H54 (cell line): ENCODE data around the gene MRPL58.

Experiments
- DNase-seq: peaks from one replicate; pipeline ENCODE4 v3.0.0; 2011; ENCODE audit warnings: low spot score, mixed read lengths; ENCODE audit not compliant: insufficient read length
- FAIRE-seq: peaks from 3 replicates; lab custom pipeline; 2011; peaks lifted over from hg19 to GRCh38; lab: Jason Lieb, UNC
- POLR2A ChIP-seq: IDR thresholded peaks from 2 replicates; pipeline ENCODE4 v1.6.1; 2011; ENCODE audit warnings: low read depth, mild to moderate bottlenecking, low read length

The MRPL58 gene

DNA sequence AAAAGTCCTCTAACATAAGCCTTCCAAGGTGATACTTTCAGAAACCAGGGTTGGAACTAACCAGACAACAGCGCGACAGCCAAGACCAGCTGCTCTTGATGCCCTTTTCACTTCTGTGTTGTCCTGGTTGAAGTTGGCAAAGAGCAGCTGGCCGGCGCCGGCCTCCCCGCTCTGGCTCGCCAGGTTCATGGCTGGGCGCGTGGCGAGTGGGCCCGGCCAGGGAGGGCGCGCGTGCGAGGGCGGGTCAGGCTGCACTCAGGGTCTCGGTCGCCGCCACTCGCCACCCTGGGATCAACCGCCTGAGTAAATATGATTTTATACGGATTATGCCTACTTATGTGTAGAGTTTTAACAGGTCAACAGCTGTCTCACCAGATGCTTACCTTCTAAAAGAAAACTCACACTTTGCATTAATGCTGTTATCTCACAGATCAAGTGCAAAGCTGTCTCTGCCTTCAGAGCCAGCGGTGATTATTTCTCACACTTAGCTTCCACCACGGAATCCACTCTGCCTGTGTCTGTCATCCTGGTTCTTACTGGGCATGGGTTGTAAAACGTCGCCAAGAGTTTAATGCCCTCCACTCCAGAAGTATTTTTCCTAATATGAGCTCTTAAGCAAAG lies 48.1 kb downstream of the MRPL58 start:
- DNase-seq = no peak
- FAIRE-seq = no peak
- no peak for TF ChIP-seq POLR2A

DNA sequence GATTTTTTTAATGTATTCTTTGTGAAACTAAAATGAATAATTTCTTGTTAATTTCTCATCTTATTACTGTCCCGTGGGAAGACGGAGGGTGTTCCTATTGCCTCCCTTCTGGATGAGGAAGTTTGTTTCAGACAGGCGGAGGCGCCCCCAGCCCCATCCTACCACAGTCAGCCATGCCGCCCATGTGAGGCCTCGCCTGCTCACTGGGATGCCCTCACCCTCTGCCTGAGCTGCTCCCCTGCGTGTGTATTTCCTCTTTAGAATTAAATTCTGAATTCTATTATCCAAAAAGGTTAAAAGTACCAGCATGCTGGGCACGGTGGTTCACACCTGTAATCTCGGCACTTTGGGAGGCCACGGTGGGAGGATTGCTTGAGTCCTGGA lies 48.6 kb downstream of the MRPL58 start:
- no peak for DNase-seq
- TF ChIP-seq POLR2A = no peak

GRCh38 chr17:75061618-75062017 lies 49.1 kb downstream of the MRPL58 start:
- TF ChIP-seq POLR2A = no peak
- FAIRE-seq = no peak
- no peak for DNase-seq

More for the DNA sequence above, 48.6 kb downstream of the MRPL58 start:
- no peak for FAIRE-seq

- DNase-seq = no peak
- no peak for FAIRE-seq
- TF ChIP-seq POLR2A = no peak
These were observed 50.7 kb downstream of the MRPL58 start for GRCh38 chr17:75063201-75063600.

DNA sequence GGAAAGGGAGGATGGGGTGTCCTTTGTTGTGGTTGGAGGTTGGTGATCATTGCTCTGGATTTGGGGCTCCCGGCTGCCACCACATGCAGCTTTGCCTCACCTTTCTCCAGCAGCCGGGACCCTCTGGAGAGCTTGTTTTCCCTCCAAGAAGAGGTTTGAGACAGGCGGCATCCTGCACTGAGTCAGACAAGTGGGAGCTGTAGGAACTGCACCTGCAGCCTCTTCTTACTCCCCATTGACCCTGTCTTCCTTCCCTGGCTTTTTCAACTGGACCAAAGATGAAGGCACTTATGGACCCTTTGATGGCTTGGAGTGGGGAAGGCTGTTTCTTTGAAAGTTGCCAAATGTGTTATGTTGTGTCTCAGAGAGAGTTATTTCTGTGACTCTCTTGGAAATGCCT lies 51.2 kb downstream of the MRPL58 start:
- FAIRE-seq (no peak), DNase-seq (no peak)
- no peak for TF ChIP-seq POLR2A

DNA sequence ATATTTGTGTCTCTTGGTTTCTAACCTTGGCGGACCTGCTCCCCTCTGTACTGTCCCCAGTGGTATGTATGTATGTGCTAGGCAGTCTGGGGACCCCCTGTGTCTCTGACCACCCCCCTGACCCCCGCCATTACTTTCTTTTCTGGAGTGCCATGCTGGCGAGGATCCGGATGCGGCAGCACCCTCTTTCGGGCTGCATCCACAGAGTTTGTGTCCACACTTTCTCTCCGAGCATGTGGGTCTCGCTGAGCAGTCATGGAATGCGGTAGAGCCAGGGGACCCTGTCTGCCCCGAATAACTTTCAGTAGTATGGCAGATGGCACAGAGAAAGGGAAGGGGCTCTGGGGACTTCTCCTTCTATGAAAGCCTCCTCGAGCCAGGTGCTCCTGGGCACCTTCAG lies 51.6 kb downstream of the MRPL58 start:
- DNase-seq (no peak), FAIRE-seq (no peak)
- TF ChIP-seq POLR2A = no peak

- no peak for FAIRE-seq
- DNase-seq = no peak
- TF ChIP-seq POLR2A = no peak
These were observed 52.0 kb downstream of the MRPL58 start for GRCh38 chr17:75064460-75064859.

GRCh38 chr17:75064867-75065561 lies 52.5 kb downstream of the MRPL58 start:
- DNase-seq (no peak), FAIRE-seq (no peak)
- no peak for TF ChIP-seq POLR2A

- TF ChIP-seq POLR2A = no peak
- FAIRE-seq = no peak
- DNase-seq = peak; percentile 72
These were observed 53.2 kb downstream of the MRPL58 start for GRCh38 chr17:75065562-75066151.

GRCh38 chr17:75067856-75068255 lies 55.4 kb downstream of the MRPL58 start:
- peak; percentile 84 for DNase-seq
- no peak for FAIRE-seq

GRCh38 chr17:75068750-75069149 lies 56.3 kb downstream of the MRPL58 start:
- no peak for FAIRE-seq
- no peak for DNase-seq
- no peak for TF ChIP-seq POLR2A

More at GRCh38 chr17:75067856-75068255, 55.4 kb downstream of the MRPL58 start:
- no peak for TF ChIP-seq POLR2A

- FAIRE-seq (no peak), DNase-seq (peak; percentile 61)
- TF ChIP-seq POLR2A = no peak
These were observed 57.3 kb downstream of the MRPL58 start for GRCh38 chr17:75069783-75070182.
